ENCODE results near the gene PAK6.
A peak's percentile ranks its signal among the peaks of the same experiment; 100 is the strongest.

Gene PAK6

DNA sequence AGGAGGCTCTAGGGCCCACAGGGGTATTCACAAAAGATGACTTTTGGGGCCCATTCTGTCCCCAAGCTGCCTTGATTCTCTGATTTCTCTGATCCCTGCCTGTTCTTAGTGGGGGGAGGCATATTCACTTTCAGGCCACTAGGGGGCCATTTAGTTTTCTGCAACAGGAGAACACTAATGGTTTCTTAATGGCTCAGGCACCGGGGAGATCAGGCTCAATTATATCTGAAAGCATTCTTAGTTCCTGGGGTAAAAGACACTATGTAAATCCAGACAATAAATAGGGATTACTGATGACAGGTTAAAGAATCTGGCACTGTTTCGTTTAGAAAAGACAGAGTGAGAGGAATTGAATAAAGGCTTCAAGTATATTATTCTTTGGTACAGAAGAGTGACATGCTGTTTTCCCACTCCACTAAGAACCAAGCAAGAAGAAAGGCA lies 82.1 kb downstream of the PAK6 start:
- no peak overlapping the region for H3K4me3 ChIP-seq (ENCODE audit: low read length)
- TF ChIP-seq ZNF274 (IDR thresholded peaks at IDR 0.05; ENCODE audit: low read depth, low read length): no peak

DNA sequence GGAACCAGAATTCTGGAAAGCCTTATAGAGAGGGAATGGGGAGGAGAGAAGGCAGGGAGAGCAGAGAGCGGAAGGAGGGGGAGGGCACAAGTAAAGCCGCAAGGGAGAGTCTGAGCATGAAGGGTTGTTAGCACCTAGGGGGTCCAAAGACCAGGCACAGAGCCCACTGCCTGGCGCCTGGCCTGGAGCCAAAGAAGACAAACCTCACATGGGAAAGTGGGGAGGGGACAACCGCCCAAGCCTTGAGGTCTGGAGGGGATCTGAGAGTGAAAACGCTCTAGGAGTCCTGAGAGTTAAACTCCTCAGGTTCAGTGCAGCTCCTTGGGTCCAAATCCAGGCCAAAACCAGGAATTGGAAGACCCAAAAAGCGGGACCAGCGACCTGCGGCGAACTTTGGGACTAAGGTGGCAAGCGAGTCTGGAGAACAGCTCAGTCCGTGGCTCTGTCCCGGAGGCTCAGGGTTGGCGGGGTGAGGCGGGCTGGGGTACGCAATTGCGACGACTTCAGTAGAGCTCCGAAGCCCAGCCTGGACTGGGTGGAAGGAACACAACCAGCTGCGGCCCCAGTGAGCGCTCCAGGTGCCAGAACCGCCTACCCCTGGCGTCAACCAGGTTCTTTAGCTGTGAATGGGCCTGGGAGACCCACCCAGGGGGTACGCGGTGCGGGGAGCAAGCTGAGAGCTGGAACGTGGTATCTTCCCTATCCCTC lies 83.8 kb downstream of the PAK6 start:
- H3K4me3 ChIP-seq (ENCODE audit: low read length): peak overlapping the region; percentile 7; the same call in 1 of the 2 replicates
- TF ChIP-seq ZNF274 (IDR thresholded peaks at IDR 0.05; ENCODE audit: low read depth, low read length): no peak

DNA sequence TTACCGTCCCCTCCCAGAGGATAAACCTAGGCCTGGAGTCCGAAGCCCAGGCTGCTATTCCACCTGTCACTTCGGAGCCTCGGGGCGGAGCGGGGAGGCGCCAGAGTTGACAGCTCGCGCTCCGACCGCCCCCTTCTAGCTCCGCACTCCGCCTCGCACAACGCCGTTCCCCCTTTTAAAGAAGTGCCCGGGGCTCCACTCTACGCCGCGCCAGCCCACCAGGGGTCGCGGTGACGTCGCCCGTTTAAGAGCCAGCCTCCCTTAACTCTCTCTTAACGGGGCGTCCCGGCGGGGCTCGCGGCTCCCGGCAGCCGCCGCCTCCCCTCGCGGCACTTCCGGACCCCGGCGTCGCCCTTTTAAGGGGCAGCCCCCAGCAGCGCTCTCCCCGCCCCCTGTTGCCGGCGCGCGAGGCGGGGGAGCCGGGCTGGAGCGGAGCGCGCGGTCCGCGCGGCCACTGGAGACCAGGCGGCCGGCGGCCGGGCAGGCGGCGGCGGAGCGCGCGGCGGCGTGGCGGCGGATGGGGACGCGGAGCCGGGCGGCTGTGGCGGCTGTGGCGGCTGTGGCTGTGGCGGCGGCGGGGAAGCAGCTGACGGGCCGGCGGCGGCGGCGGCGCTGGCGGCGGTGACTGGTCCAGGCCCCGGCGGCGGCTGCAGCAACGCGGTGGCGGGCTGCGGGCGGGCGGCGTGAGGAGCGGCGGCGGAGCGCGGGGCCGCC lies 84.5 kb downstream of the PAK6 start, which contains the start of gene INAFM2:
Gene INAFM2, plus strand, starts transcription at position 454 of the 714 bp plus-strand sequence. CDS start 364 bp downstream, outside the sequence.
- TF ChIP-seq ZNF274 (IDR thresholded peaks at IDR 0.05; ENCODE audit: low read depth, low read length): no peak
- peak within 1 kb of the TSS; percentile 86 for H3K4me3 ChIP-seq (ENCODE audit: low read length)

- no peak for TF ChIP-seq ZNF274 (IDR thresholded peaks at IDR 0.05; ENCODE audit: low read depth, low read length)
- peak overlapping the region; percentile 86 for H3K4me3 ChIP-seq (ENCODE audit: low read length)
Observed at GRCh38 chr15:40323953-40324937, 85.4 kb downstream of the PAK6 start.

DNA sequence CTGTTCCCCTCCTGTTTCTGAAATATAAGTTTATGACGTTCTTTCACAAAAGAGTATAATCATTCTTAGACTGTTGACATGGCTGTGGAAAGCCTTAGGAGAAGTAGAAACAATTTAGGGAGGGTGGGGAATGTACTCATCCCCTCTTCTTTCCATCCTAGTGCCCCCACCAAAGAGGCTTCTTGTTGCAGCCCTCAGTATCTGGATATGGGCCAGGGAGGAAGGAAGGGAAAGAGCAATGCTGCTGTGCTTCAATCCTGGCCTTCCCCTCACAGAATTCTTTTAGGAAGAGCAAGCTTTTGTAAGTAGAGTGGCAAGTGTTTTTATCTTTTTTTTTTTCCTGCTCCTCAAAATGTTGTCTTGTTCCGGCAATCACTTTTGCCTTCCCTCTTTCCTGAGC lies 86.3 kb downstream of the PAK6 start:
- H3K4me3 ChIP-seq (ENCODE audit: low read length): no peak overlapping the region; the same call in 1 of the 2 replicates
- no peak for TF ChIP-seq ZNF274 (IDR thresholded peaks at IDR 0.05; ENCODE audit: low read depth, low read length)

DNA sequence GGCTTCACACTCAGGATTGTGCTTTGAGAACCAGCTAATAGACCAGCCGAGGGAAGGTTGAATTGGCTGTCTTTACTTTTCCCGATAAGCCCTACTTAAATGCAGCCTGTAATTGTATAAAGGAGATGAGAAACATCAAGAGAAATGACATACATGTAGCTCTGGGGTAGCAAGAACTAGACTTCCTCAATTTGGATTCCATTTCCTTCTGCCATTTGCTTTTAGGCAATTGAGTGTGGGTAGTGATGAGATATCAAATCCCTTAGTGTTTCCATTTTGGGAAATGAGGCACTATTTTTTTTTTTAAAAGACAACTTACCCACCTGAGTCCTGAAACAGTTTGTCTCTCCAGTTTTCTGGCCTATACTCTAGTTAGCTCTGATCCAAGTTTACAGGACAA lies 86.8 kb downstream of the PAK6 start:
- H3K4me3 ChIP-seq (ENCODE audit: low read length): no peak overlapping the region
- TF ChIP-seq ZNF274 (IDR thresholded peaks at IDR 0.05; ENCODE audit: low read depth, low read length): no peak

Measured in GM08714 (cell line).